ENCODE results near the gene PRPS1L1.
A peak's percentile ranks its signal among the peaks of the same experiment; 100 is the strongest.

The PRPS1L1 gene

DNA sequence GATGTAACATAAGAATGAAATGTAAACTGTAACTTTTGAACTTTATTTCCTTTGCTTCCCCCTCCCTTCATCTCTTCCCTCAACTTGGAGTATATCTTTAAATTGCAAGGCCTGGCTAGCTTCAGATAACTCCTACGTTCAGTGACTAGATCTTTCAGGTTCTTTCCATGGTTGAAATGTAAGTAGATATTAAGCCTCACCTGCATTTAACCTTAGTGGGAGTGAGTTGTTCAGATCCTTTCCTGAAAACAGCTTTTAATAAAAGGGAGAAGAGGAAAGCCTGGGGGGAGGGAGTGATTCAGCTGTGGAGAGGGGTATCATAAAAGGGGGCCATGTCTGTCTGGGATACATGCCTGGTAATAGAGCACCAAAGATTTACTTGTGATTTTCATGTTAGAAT, 19.0 kb upstream of the PRPS1L1 start:
- TF ChIP-seq Cebpa-rat (IDR thresholded peaks at IDR 0.05) = no peak
- Histone ChIP-seq H3K36me3 (no peaks in the 10 kb centered on the region), H3K27me3 (no peaks in the 10 kb centered on the region), H3K4me2 (no peak overlapping the region), H3K27ac (no peak overlapping the region), H4K20me1 (no peaks in the 10 kb centered on the region), H3K4me1 (no peaks in the 10 kb centered on the region), H3K9ac (no peak overlapping the region), H3K9me3 (replicated peaks in 1 of 11) (peaks cover 0 to 12% (median 6%) of the 10 kb centered on the region in 11 experiments; a peak in 10 of 22 replicates), H3K4me3 (no peak overlapping the region)

DNA sequence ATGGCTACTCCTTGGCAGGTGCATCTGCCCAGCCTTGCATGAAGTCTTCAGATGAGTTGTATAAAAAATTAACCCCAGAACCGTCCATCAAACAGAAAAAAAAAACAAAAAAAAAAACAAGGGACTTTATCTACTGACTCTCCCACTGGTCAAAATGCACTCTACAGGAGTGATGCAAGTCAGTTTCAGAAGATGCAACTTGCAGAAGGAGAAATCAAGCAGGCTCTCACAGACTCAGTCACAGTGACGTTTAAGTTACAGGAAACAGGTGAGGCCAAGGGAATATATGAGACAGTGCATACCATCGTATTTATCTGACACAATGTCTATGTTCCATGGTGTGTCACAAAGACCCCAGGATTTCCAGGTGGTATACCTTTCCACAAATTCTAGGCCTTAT, 17.5 kb upstream of the PRPS1L1 start:
- no peak for TF ChIP-seq Cebpa-rat (IDR thresholded peaks at IDR 0.05)
- H4K20me1 ChIP-seq = no peaks in the 10 kb centered on the region
- no peak overlapping the region for H3K4me2 ChIP-seq
- H3K9me3 ChIP-seq (replicated peaks in 1 of 11) = peaks cover 0 to 12% (median 6%) of the 10 kb centered on the region in 11 experiments; a peak in 10 of 22 replicates
- H3K27ac ChIP-seq = no peak overlapping the region
- H3K4me1 ChIP-seq = no peaks in the 10 kb centered on the region
- no peaks in the 10 kb centered on the region for H3K36me3 ChIP-seq
- no peak overlapping the region for H3K9ac ChIP-seq
- no peaks in the 10 kb centered on the region for H3K27me3 ChIP-seq
- no peak overlapping the region for H3K4me3 ChIP-seq

DNA sequence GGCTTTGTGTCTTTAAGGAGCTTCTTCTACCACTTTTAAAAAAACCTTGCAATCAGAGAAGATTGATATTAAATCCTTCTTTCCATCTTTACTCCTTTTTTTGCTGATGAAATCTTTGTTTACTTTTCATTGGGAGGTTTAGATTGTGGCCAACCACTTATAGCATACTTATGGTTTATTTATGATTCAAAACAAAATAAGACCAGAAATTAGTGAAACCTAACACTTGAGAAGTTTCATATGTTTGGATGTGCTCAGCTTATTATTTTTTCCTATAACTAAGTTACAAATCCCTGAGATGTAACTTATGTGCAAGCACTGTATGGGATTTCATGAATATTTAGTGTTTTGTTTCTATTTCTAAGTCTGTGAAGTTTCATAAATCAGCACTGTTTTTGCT, 13.5 kb upstream of the PRPS1L1 start:
- TF ChIP-seq Cebpa-rat (IDR thresholded peaks at IDR 0.05) = no peak
- Histone ChIP-seq H3K4me3 (no peak overlapping the region), H3K9ac (no peak overlapping the region), H4K20me1 (no peaks in the 10 kb centered on the region), H3K4me2 (no peak overlapping the region), H3K36me3 (no peaks in the 10 kb centered on the region), H3K27me3 (no peaks in the 10 kb centered on the region), H3K9me3 (replicated peaks in 1 of 11) (peaks cover 0 to 12% (median 6%) of the 10 kb centered on the region in 11 experiments; a peak in 10 of 22 replicates), H3K27ac (no peak overlapping the region), H3K4me1 (no peaks in the 10 kb centered on the region)

DNA sequence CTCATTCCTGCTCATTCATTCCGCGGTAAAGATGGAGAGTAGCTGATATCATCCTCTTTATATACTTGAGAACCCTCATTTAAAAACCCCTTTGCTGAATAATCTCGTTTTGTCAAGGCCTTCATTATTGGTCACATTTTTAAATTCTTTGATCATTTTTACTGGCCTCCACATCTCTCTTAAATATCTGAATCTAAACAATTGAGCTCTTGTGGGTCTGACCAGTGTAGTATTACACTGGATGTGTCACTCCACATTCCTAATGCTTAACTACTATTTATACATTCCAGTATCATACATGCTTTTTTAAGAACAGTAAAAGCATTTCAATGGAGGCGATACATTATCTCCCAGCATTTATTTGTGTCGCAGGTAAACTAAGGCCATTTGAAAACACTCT, 12.6 kb upstream of the PRPS1L1 start:
- Histone ChIP-seq H3K9me3 (replicated peaks in 1 of 11) (peaks cover 0 to 12% (median 6%) of the 10 kb centered on the region in 11 experiments; a peak in 10 of 22 replicates), H3K27ac (no peak overlapping the region)

DNA sequence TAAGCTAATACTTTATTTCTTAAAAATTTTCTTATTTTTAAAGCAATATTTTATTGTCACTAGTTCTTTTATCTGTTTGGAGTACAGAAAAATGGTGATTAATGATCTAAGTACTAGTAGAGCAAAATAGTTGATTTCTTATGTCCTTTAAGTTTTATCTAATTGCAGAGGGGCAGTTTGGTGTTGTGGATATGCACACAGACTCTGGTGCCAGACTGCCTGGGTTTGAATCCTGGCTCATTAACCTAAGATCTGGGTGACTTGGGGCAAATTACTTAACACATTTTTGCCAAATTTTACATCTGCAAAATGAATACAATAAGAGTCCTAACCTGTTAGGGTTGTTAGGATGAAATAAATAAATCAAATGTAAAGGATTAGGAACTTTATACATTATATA, 10.7 kb upstream of the PRPS1L1 start:
- Histone ChIP-seq H3K36me3 (no peaks in the 10 kb centered on the region), H3K4me3 (no peak overlapping the region), H3K4me1 (no peaks in the 10 kb centered on the region), H3K27me3 (no peaks in the 10 kb centered on the region), H4K20me1 (no peaks in the 10 kb centered on the region), H3K9ac (no peak overlapping the region), H3K27ac (no peak overlapping the region), H3K9me3 (replicated peaks in 1 of 11) (peaks cover 0 to 11% (median 6%) of the 10 kb centered on the region in 11 experiments; a peak in 10 of 22 replicates), H3K4me2 (no peak overlapping the region)
- TF ChIP-seq Cebpa-rat (IDR thresholded peaks at IDR 0.05) = no peak

More for the DNA sequence above, 12.6 kb upstream of the PRPS1L1 start:
- no peaks in the 10 kb centered on the region for H3K27me3 ChIP-seq
- H4K20me1 ChIP-seq = no peaks in the 10 kb centered on the region
- H3K4me1 ChIP-seq = no peaks in the 10 kb centered on the region
- no peak overlapping the region for H3K4me3 ChIP-seq
- H3K4me2 ChIP-seq = no peak overlapping the region
- TF ChIP-seq Cebpa-rat (IDR thresholded peaks at IDR 0.05) = no peak
- H3K9ac ChIP-seq = no peak overlapping the region
- H3K36me3 ChIP-seq = no peaks in the 10 kb centered on the region

DNA sequence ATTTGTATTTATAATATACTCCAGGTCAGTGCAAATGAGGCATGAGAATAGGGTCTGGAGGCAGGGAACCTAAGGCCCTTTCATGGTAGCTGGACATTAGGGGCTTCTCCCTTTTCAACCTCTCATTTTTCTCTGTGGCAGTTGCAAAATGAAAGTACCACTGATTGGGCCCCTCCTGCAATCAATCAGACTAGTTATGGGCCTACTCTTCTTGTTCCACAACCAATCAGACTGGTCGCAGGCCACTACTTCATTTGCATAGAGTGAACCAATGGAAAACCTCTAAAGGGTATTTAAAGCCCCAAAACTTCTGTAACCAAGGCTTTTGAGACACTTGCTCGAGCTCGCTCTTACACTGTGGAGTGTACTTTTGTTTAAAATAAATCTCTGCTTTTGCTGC, 10.0 kb upstream of the PRPS1L1 start:
- Histone ChIP-seq H3K9ac (no peak overlapping the region), H3K4me1 (no peaks in the 10 kb centered on the region), H3K36me3 (no peaks in the 10 kb centered on the region), H4K20me1 (no peaks in the 10 kb centered on the region), H3K27me3 (no peaks in the 10 kb centered on the region), H3K4me2 (no peak overlapping the region), H3K27ac (no peak overlapping the region), H3K9me3 (replicated peaks in 1 of 11) (peaks cover 0 to 4% (median 3%) of the 10 kb centered on the region in 11 experiments; a peak in 10 of 22 replicates), H3K4me3 (no peak overlapping the region)
- no peak for TF ChIP-seq Cebpa-rat (IDR thresholded peaks at IDR 0.05)

DNA sequence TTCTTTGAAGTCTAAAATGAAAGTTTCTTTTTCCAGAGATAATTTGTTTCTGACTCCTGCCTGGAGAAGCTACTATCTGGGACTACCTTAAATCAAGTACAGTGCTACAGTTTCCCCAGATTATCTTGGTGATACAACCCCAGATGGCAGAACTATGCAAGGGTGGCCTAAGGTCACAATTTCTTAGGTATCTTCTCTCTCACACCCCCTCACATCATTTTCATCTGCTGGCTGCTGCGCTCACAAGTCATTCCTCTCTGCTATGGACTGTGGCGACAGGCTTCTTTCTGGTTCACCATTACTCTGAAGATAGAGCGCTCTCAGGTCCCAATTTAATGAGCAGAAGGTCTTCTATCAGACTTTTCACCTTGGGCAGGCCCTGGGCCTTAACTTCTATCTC, 9.1 kb upstream of the PRPS1L1 start:
- no peak for TF ChIP-seq Cebpa-rat (IDR thresholded peaks at IDR 0.05)
- no peaks in the 10 kb centered on the region for H3K36me3 ChIP-seq
- H3K4me1 ChIP-seq = no peaks in the 10 kb centered on the region
- H3K27me3 ChIP-seq = no peaks in the 10 kb centered on the region
- no peak overlapping the region for H3K4me2 ChIP-seq
- no peak overlapping the region for H3K4me3 ChIP-seq
- no peak overlapping the region for H3K9ac ChIP-seq
- H4K20me1 ChIP-seq = no peaks in the 10 kb centered on the region
- no peaks in the 10 kb centered on the region for H3K9me3 ChIP-seq (replicated peaks in 1 of 11)
- H3K27ac ChIP-seq = no peak overlapping the region

DNA sequence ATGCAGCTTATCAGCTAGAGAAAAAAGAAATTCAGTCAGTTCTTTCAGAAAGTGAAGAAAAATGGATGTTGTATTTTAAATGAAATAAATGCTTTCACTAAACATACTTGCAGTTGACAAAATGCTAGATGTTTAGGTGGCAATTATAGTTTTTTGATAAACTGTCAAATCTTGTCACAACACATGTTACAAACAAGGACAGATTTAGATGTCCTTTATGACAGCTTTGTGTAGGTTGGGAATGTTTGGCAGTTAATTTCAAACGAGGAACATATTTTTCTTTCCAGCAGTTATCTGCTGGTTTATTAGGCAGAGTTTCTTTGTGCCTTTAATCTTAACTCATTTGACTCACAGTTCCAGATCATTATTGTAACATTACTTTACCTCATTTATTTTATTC, 3.1 kb upstream of the PRPS1L1 start:
- H3K4me1 ChIP-seq = no peaks in the 10 kb centered on the region
- H3K4me2 ChIP-seq = no peak overlapping the region
- no peak overlapping the region for H3K9ac ChIP-seq
- no peaks in the 10 kb centered on the region for H4K20me1 ChIP-seq
- no peaks in the 10 kb centered on the region for H3K36me3 ChIP-seq
- no peaks in the 10 kb centered on the region for H3K27me3 ChIP-seq
- no peaks in the 10 kb centered on the region for H3K9me3 ChIP-seq (replicated peaks in 1 of 11)
- H3K27ac ChIP-seq = no peak overlapping the region
- H3K4me3 ChIP-seq = no peak overlapping the region
- TF ChIP-seq Cebpa-rat (IDR thresholded peaks at IDR 0.05) = no peak

DNA sequence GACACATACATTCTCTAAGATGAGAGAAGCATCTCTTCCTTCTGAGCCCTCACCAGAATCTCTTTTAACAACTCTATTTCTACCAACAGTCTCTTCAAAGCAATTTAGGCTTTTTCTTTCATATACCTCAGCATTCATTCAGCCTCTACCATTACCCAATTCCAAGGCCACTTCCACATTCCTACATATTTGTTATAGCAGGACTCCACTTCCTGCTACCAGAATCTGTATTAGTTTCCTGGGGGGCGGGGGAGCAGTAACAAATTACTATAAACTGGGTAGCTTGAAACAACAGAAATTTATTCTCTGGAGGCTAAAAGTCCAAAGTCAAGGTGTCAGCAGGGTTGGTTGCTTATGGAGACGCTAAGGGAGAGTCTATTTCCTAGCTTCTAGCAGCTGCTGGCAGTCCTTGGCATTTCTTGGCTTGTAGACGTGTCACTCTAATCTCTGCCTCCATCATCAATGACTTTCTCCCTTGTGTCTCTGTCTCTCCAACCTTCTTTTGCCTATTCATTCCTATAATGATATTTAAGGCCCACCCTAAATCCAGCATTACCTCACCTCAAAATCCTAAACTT, 7.4 kb downstream of the PRPS1L1 start:
- TF ChIP-seq Cebpa-rat (IDR thresholded peaks at IDR 0.05) = no peak
- Histone ChIP-seq H3K9me3 (replicated peaks in 1 of 11) (no peaks in the 10 kb centered on the region; a peak in 1 of 22 replicates), H3K36me3 (no peaks in the 10 kb centered on the region), H4K20me1 (no peaks in the 10 kb centered on the region), H3K27ac (peak overlapping the region in 7 of 11 experiments; percentile 23 to 80 (median 39); a peak in 11 of 22 replicates), H3K4me1 (peaks cover 0 to 39% (median 12%) of the 10 kb centered on the region in 10 experiments; a peak in 11 of 20 replicates), H3K4me3 (no peak overlapping the region), H3K4me2 (peak overlapping the region in 6 of 11 experiments; percentile 11 to 83 (median 68); a peak in 11 of 22 replicates), H3K27me3 (no peaks in the 10 kb centered on the region), H3K9ac (peak overlapping the region in 2 of 11 experiments; percentile 48 to 55; a peak in 4 of 22 replicates)

DNA sequence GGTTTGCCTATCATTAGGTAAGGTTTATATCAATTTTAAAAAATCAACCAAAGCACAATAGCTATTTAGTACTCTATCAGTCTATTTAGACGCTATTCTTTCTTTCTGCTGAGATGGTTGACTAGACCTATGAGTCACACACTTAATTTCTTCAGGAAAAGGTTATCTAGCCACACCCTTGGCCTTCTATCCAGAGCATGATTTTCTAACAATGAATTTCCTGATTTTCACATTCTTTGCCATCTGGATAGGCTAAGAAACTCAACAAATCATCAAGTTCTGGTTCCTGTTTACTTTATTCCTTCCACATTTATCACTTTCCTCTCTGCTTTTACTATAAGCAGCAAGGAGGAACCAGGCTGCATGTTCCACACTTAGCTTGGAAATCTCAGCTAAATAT, 8.1 kb downstream of the PRPS1L1 start:
- Histone ChIP-seq H3K27me3 (no peaks in the 10 kb centered on the region), H3K4me3 (no peak overlapping the region), H3K4me2 (peak overlapping the region in 6 of 11 experiments; percentile 11 to 83 (median 68); a peak in 11 of 22 replicates), H3K9me3 (replicated peaks in 1 of 11) (no peaks in the 10 kb centered on the region; a peak in 1 of 22 replicates), H4K20me1 (no peaks in the 10 kb centered on the region), H3K9ac (peak overlapping the region in 2 of 11 experiments; percentile 48 to 55; a peak in 4 of 22 replicates), H3K36me3 (no peaks in the 10 kb centered on the region), H3K4me1 (peaks cover 0 to 39% (median 12%) of the 10 kb centered on the region in 10 experiments; a peak in 11 of 20 replicates), H3K27ac (peak overlapping the region in 7 of 11 experiments; percentile 23 to 80 (median 39); a peak in 11 of 22 replicates)
- TF ChIP-seq Cebpa-rat (IDR thresholded peaks at IDR 0.05) = no peak
